Right atrium auricular region (tissue), 2 donors: ENCODE measurements around the gene QSER1. TPM values are rescaled to one million over a fixed set of nuclear protein-coding genes. Genes with fewer than 3 reads are reported as not detected.
"Not testable (repeated sequence)": the region's sequence is repeated elsewhere in the genome, so short reads cannot be mapped to it uniquely, and the experiment has no call there.

ENCODE experiments used
- DNase-seq: peaks from one replicate; pipeline ENCODE4 v3.0.0-alpha.2; 2019; ENCODE audit warnings: low spot score
- H3K27ac ChIP-seq, 2 donors: fragments of 200-600 bp; sonication (generic); 1 replicate in 1 of 2; 2 replicates in 1 of 2; pipeline ENCODE4 v1.5.1; 2016 to 2019
- H3K27me3 ChIP-seq, 2 donors: fragments of 200-600 bp; sonication (generic); one replicate each; pipeline versions ENCODE4 v1.5.1 to v1.6.0; 2017 to 2019
- H3K36me3 ChIP-seq: fragments of 200-600 bp; sonication (generic); one replicate; pipeline ENCODE4 v1.5.1; 2016
- H3K4me1 ChIP-seq, 2 donors: fragments of 200-600 bp; sonication (generic); one replicate each; pipeline versions ENCODE4 v1.5.1 to v1.6.0; 2017 to 2019
- H3K4me3 ChIP-seq, 2 donors: fragments of 200-600 bp; sonication (generic); 1 replicate in 1 of 2; 2 replicates in 1 of 2; pipeline ENCODE4 v1.5.1; 2017 to 2019; ENCODE audit warnings: mild to moderate bottlenecking in 1 of 2, moderate library complexity in 1 of 2
- H3K9me3 ChIP-seq, 2 donors: fragments of 200-600 bp; sonication (generic); one replicate each; pipeline ENCODE4 v1.5.1; 2019
- CTCF ChIP-seq, 2 donors: fragments of 200-600 bp; sonication (generic); IDR thresholded peaks; one replicate each; pipeline ENCODE4 v1.5.1; 2019; ENCODE audit warnings: antibody characterized with exemption in 2 of 2
- total RNA-seq, 2 donors: library from RNA; depleted of rRNA; stranded (reverse); fragments of >200 nt; gene quantifications; one replicate each; pipeline ENCODE4 v1.1.0, GENCODE V29; 2016

The QSER1 gene
- total RNA-seq, 2 donors from 2014 or later, result 17.5 to 23.7 TPM

DNA sequence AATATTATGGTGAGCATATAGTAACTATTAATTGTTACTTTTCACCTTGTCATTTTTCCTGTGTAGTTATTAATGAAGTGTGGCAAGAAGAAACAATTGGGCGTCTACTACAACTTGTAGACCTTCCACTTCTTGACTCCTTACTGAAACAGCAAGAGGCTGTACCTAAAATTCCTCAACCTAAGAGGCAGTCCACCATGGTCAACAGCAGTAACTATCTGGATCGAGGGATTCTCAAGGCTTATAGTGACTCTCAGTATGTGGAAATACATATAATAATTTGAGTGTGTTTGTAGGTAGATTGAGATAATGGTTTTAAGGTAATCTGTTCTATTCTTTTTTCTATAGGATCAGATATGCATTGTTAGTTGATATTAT, 135.9 kb downstream of the QSER1 start:
- TF ChIP-seq CTCF (IDR thresholded peaks at IDR 0.05), result no peak
- no peak overlapping the region for H3K4me3 ChIP-seq
- H3K27me3 ChIP-seq, result no peaks in the 10 kb centered on the region
- no peaks in the 10 kb centered on the region for H3K4me1 ChIP-seq
- H3K36me3 ChIP-seq, result no peaks in the 10 kb centered on the region
- H3K27ac ChIP-seq, result no peak overlapping the region
- H3K9me3 ChIP-seq, result no peaks in the 10 kb centered on the region
- DNase-seq, result no peak

GRCh38 chr11:33029218-33029617, 136.6 kb downstream of the QSER1 start:
- not testable (repeated sequence) for H3K4me3 ChIP-seq, H3K4me1 ChIP-seq, H3K27ac ChIP-seq, H3K9me3 ChIP-seq, DNase-seq, H3K36me3 ChIP-seq, H3K27me3 ChIP-seq

Other genes with a start within 250 kb of the QSER1 start
- gene CCDC73, start 98.1 kb upstream of the QSER1 start, total RNA-seq, result not detected
- gene PRRG4, start 62.9 kb upstream of the QSER1 start, total RNA-seq, result 1 to 10 TPM; 1.4 to 2.7 TPM
- under 1 TPM; 0.33 to 0.51 TPM for gene DEPDC7, start 123.1 kb downstream of the QSER1 start, total RNA-seq
- 10 to 100 TPM; 11.9 to 15.3 TPM for gene TCP11L1, start 146.8 kb downstream of the QSER1 start, total RNA-seq